ENCODE data around the gene BBS12.

Gene BBS12

DNA sequence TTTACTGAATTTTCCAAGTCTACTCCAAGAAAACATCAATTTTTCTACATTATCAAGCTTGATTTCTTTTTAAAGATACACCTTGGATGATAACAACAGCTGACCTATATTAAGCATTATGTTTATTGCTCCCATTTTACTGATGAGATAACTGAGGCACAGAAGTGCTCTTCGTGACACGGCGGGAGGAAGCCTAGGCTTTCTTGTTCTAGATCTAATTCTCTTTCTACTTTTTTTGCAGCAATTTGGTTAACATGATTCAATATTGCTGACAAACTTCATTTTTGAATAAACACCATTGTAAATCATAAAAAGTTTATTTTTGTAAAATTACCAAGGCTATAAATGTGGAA is 33.8 kb downstream of the BBS12 start:
- no peak for TF ChIP-seq CTCF (IDR thresholded peaks at IDR 0.05)

- no peak for TF ChIP-seq CTCF (IDR thresholded peaks at IDR 0.05)
Observed at GRCh38 chr4:122766950-122767349, 34.4 kb downstream of the BBS12 start.

- no peak for TF ChIP-seq CTCF (IDR thresholded peaks at IDR 0.05)
Observed at GRCh38 chr4:122771724-122772123, 39.2 kb downstream of the BBS12 start.

GRCh38 chr4:122772311-122772710 is 39.8 kb downstream of the BBS12 start:
- TF ChIP-seq CTCF (IDR thresholded peaks at IDR 0.05): no peak

DNA sequence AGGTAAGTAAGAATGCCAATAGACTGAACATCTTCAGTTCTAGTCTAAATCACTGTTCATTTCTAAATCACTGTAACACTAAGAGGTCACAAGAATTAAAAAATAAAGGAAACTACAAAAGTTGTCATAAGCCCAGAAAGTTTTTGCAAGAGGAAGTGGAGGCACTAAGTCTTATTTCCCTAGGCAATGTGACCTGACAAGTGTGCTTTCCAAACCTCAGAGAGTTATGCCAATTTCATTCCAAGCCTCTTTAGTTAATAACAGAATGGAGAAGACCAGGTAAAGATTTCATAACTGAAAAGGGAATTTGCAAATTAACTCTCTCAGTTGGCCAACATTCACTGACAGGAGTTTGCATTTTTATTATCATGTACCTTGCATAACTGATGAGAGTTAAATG is 40.5 kb downstream of the BBS12 start:
- TF ChIP-seq CTCF (IDR thresholded peaks at IDR 0.05): no peak

DNA sequence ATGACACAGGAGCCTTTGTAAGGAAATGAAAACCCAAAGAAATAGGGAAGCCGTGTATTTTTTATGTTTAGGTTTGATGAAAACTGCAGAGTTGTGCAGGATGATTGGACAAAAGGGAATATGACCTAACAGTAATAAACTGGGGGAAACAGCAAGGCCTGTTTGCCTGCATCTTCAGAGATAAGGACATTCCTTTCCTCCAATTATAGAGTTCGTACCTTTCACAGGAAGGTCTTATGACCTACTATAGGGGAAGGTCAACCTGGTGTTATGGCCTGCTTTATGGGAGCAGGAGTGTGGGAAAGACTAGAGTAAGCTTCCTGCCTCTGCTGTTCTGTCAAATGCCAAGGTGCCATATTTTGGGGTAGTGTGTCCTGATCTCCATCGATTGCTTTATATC is 42.5 kb downstream of the BBS12 start:
- no peak for TF ChIP-seq CTCF (IDR thresholded peaks at IDR 0.05)

DNA sequence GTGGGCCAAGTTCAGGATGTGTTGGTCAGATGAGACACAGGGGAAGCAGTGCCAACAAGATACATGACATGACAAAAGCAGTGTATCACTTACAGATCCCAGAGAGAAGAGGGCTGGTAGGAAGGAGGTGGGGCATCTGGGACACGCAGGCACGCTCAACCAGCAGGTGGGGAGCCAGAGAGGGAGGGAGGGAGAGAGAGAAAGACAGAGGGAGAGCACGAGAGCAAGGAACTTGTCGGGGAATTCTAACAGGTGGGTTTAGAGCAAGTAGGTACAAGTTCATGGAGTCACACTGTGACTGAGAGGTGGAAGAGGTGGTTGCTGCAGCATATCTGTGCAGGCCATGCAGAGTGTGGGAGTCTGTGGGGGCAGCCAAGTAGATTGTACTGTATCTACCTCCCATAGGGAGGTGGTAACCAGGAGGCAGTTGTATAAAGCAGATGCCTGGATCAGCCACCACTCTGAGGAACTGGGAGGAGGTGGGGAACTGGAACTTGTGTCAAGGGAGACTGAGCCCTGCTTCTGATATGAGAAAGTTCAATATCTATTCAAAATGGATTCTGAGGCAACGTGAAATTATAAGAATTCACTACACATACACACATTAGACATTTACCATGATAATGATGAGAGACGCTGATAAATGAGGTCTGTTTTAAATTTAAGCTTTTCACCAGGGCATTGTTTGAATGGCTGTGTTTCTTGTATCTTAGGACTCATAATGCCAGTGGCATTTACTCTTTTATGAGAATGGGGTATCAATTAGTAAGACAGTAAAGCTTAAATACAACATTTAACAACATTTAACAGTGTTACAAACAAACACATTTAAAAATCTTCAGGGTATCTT is 43.7 kb downstream of the BBS12 start:
- no peak for TF ChIP-seq CTCF (IDR thresholded peaks at IDR 0.05)

- TF ChIP-seq CTCF (IDR thresholded peaks at IDR 0.05): no peak
Observed at GRCh38 chr4:122776916-122777315, 44.4 kb downstream of the BBS12 start.

Measured in LNCAP (cell line).